ENCODE results near the gene PDE7B.

Gene PDE7B

GRCh38 chr6:136161950-136162349, 310.4 kb downstream of the PDE7B start:
- DNase-seq = no peak

GRCh38 chr6:136163260-136163659, 311.8 kb downstream of the PDE7B start:
- no peak for DNase-seq

GRCh38 chr6:136166815-136167214, 315.3 kb downstream of the PDE7B start:
- DNase-seq = no peak

- no peak for DNase-seq
These were observed 318.1 kb downstream of the PDE7B start for GRCh38 chr6:136169394-136170148.

- DNase-seq = no peak
These were observed 319.7 kb downstream of the PDE7B start for GRCh38 chr6:136171231-136171630.

GRCh38 chr6:136173519-136174507, 322.3 kb downstream of the PDE7B start:
- DNase-seq = no peak

- DNase-seq = no peak
These were observed 323.0 kb downstream of the PDE7B start for GRCh38 chr6:136174510-136174909.

GRCh38 chr6:136175873-136176272, 324.4 kb downstream of the PDE7B start:
- no peak for DNase-seq

- no peak for DNase-seq
These were observed 327.2 kb downstream of the PDE7B start for GRCh38 chr6:136178749-136179148.

- DNase-seq = no peak
These were observed 329.4 kb downstream of the PDE7B start for GRCh38 chr6:136180704-136181511.

- DNase-seq = no peak
These were observed 330.0 kb downstream of the PDE7B start for GRCh38 chr6:136181512-136181833.

GRCh38 chr6:136181861-136182260, 330.4 kb downstream of the PDE7B start:
- DNase-seq = no peak

- DNase-seq = no peak
These were observed 333.2 kb downstream of the PDE7B start for GRCh38 chr6:136184738-136185137.

GRCh38 chr6:136186363-136186762, 334.9 kb downstream of the PDE7B start:
- DNase-seq = no peak

- DNase-seq = no peak
These were observed 337.0 kb downstream of the PDE7B start for GRCh38 chr6:136188486-136188885.

GRCh38 chr6:136189104-136189503, 337.6 kb downstream of the PDE7B start:
- no peak for DNase-seq

- DNase-seq = no peak
These were observed 340.3 kb downstream of the PDE7B start for GRCh38 chr6:136191606-136192312.

- DNase-seq = no peak
These were observed 341.4 kb downstream of the PDE7B start for GRCh38 chr6:136192902-136193301.

GRCh38 chr6:136201732-136202131, 350.2 kb downstream of the PDE7B start:
- DNase-seq = no peak

GRCh38 chr6:136208783-136209182, 357.3 kb downstream of the PDE7B start:
- no peak for DNase-seq

- DNase-seq = no peak
These were observed 358.0 kb downstream of the PDE7B start for GRCh38 chr6:136209496-136209895.

GRCh38 chr6:136210398-136211165, 359.1 kb downstream of the PDE7B start:
- DNase-seq = no peak

All from CD4-positive, alpha-beta T cell treated with Interleukin-4 for 1 hour (primary cell).